HFF-Myc (cell line): ENCODE data around the gene IRGC.

ENCODE experiments used
- DNase-seq: peaks from one replicate; pipeline ENCODE4 v3.0.0-alpha.2; 2011; ENCODE audit warnings: low read depth; ENCODE audit errors: extremely low read depth
- H3K4me3 ChIP-seq: replicated peaks from 2 replicates; pipeline ENCODE4 v1.5.1; 2011; ENCODE audit warnings: low read depth, mild to moderate bottlenecking, control low read depth, low read length
- CTCF ChIP-seq: IDR thresholded peaks from 2 replicates; pipeline ENCODE4 v1.5.1; 2012; ENCODE audit warnings: mild to moderate bottlenecking, low read depth, low read length, control low read depth; ENCODE audit errors: missing control alignments

IRGC gene

GRCh38 chr19:43749152-43749551 lies 33.3 kb downstream of the IRGC start:
- H3K4me3 ChIP-seq = no peak overlapping the region
- TF ChIP-seq CTCF = no peak
- no peak for DNase-seq

GRCh38 chr19:43749898-43750297 lies 34.0 kb downstream of the IRGC start:
- no peak overlapping the region for H3K4me3 ChIP-seq
- no peak for DNase-seq
- TF ChIP-seq CTCF = no peak

- H3K4me3 ChIP-seq = no peak overlapping the region
- TF ChIP-seq CTCF = no peak
- no peak for DNase-seq
Measured at GRCh38 chr19:43751466-43752220, 35.8 kb downstream of the IRGC start.

GRCh38 chr19:43752287-43752875 lies 36.5 kb downstream of the IRGC start:
- no peak for TF ChIP-seq CTCF
- H3K4me3 ChIP-seq = peak overlapping the region; percentile 83
- no peak for DNase-seq

- peak overlapping the region; percentile 83 for H3K4me3 ChIP-seq
- no peak for TF ChIP-seq CTCF
Measured at GRCh38 chr19:43754253-43754502, 38.3 kb downstream of the IRGC start.

GRCh38 chr19:43754503-43755255 lies 38.8 kb downstream of the IRGC start, which contains the start of gene SMG9:
TSS of gene SMG9 (minus strand) at chr19:43754962. CDS start at chr19:43750741, 4,221 bp downstream.
- TF ChIP-seq CTCF = no peak
- peak within 1 kb of the TSS; percentile 83 for H3K4me3 ChIP-seq
- DNase-seq = peak; percentile 83

More at GRCh38 chr19:43754253-43754502, 38.3 kb downstream of the IRGC start:
- DNase-seq = no peak
